Stimulated activated CD4-positive, alpha-beta T cell treated with anti-CD3 and anti-CD28 coated beads, TNF-alpha, amount 100 ng/mL, for 4 hours (primary cell): Measurements from ENCODE around the gene PRDM15.

Source experiments
- DNase-seq, 3 experiments: peaks; one replicate each; pipeline ENCODE4 v3.0.0-alpha.2; 2020; ENCODE audit warnings: low read depth in 3 of 3

Gene PRDM15, protein sequence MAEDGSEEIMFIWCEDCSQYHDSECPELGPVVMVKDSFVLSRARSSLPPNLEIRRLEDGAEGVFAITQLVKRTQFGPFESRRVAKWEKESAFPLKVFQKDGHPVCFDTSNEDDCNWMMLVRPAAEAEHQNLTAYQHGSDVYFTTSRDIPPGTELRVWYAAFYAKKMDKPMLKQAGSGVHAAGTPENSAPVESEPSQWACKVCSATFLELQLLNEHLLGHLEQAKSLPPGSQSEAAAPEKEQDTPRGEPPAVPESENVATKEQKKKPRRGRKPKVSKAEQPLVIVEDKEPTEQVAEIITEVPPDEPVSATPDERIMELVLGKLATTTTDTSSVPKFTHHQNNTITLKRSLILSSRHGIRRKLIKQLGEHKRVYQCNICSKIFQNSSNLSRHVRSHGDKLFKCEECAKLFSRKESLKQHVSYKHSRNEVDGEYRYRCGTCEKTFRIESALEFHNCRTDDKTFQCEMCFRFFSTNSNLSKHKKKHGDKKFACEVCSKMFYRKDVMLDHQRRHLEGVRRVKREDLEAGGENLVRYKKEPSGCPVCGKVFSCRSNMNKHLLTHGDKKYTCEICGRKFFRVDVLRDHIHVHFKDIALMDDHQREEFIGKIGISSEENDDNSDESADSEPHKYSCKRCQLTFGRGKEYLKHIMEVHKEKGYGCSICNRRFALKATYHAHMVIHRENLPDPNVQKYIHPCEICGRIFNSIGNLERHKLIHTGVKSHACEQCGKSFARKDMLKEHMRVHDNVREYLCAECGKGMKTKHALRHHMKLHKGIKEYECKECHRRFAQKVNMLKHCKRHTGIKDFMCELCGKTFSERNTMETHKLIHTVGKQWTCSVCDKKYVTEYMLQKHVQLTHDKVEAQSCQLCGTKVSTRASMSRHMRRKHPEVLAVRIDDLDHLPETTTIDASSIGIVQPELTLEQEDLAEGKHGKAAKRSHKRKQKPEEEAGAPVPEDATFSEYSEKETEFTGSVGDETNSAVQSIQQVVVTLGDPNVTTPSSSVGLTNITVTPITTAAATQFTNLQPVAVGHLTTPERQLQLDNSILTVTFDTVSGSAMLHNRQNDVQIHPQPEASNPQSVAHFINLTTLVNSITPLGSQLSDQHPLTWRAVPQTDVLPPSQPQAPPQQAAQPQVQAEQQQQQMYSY

DNA sequence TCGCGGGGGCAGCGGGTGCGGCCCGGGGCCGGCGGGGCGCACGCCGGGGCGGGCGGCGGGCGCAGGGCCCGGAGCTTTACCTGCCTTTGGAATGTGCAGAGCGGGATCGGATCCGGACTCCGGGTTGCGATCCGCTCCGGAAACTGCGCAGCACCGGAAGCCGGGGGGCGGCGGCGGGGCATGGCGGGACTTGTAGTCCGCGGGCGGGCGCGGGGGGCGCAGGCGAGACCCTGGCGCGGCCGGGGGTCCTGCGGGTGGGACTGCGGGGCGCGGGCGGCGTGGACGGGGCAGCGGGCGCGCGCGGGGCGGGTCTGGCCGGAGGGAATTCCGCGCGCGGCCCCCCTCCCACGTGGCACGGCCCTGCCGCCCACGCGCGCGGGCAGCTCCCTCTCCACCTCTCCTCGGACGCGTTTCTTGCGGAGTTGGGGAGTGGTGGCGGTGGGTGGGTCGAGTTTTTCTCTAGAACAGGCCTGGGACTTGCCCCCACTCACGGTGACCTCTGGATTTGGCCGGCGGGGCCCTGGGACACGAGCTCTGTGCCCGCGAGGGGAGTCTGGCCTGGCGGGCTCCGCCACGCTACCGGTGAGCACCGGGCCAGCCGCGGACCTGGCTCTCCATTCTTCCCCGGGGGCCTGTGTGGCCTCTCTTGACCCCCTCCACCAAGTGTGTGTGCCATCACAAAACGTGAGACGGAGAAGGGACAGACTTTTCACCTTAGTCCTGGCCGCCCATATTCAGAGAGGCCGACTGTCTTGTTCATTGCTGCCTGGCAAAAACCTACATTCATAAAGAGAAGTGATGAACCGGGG is at the start of gene PRDM15:
PRDM15 (minus strand) TSS at position 155 of the 809 bp plus-strand sequence. CDS start 18,981 bp downstream, outside the sequence.
- DNase-seq = peak; percentile 70 to 86 (median 75)

GRCh38 chr21:41928621-41929220 is 49.6 kb upstream of the PRDM15 start:
- DNase-seq = no peak

DNA sequence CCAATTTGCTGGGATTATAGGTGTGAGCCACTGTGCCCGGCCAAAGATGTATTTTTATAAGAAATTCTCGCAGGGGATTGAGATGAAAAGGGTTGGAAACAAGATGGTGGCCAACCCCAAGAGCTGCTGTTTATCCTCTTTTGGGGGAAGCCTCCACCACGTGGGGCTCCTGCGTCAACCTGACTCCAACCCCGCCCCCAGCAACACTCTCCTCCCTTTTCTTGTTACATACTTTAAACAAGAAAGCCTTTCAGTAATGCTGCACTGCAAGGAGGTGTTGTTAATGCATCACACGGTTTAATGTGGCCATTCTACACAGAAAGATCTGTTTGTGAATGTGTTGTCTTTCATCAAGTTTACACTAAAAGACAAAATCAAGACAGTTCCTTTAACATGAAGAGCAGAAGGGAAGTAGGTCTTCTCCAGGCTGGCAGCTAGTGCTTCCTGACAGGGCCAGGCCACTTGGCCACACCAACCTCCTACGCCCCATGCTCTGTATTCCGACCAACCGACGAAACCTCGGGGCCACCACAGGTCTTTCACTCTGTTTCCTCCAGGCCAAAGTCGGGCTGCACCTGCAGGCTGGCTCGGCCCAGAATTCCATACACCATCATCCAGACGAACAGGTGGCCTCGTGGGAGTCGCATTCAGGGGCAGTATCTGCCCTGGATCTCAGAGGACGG is 48.7 kb upstream of the PRDM15 start:
- DNase-seq = no peak

- DNase-seq = no peak
Observed at GRCh38 chr21:41926807-41927171, 47.6 kb upstream of the PRDM15 start.

DNA sequence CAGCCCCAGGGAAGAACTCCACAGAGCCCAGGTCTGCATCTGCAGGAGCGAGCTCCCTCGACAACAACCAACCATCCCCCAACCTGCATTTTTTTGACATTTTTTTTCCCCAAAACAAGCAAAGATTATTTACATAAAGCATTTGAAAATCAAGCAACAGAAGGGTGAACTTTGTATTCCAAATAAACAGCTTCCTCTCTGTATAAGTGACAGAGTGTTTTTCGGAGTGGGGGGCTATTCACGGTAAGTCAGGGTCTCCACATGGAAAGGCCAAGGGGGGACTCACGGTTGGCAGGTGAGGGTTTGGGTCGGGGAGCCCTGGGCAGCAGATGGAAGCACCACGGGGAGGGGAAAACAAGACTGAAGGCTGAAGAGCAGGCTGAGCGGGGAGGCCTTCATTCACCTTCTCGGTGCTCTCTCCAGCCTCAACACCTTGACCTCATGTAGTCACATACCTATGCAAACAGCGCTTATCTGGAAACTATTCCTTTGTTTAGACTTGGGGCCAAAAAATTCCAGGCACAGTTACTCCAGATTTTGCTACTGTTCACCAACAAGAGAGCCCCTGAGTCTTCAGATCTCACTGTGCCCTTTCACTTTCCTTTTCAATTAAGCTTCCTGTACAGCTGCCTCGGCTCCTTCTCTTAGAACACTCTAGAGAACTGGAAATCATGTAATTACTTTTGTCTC is 47.1 kb upstream of the PRDM15 start:
- peak in 2 of 3 experiments; percentile 5 to 17 for DNase-seq

GRCh38 chr21:41925767-41926116 is 46.6 kb upstream of the PRDM15 start:
- DNase-seq = no peak

GRCh38 chr21:41924368-41924754 is 45.2 kb upstream of the PRDM15 start:
- DNase-seq = no peak

DNA sequence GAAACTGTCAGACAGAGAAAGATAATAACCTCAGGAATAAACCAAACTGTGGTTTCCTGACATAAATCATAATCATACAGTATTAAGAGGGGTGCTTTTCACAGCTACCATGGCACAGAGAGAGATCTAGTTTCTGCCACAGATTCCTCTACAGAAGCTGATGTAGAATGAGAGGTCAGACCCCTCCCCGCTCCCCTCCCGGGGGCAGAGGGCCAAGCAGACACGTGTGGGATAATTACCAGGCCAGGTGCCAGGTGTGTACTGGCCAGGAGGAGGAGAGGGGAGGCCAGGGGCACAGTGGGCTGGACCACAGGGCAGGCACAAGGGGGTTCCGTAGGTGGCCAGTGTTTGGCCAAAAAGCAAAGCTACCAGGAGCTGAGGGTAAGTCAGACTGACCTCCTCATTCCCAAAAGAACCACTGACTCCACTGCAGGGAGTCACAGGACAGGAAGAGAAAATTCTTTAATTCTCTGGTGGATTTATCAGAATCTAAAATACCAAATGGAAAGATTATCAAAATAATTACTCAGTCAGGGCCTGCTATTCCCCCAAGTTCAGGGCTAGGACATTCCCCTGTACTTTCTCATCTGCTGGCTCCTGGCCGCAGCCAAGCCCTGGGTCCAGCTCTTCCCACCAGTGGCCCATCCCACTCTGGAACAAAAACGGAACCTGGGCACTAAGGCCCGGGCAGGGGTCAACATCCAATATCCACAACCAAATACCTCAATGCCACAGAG is 44.7 kb upstream of the PRDM15 start:
- no peak for DNase-seq

- no peak for DNase-seq
Observed at GRCh38 chr21:41923186-41923585, 44.0 kb upstream of the PRDM15 start.

GRCh38 chr21:41921021-41921420 is 41.9 kb upstream of the PRDM15 start:
- no peak for DNase-seq

- DNase-seq = no peak
Observed at GRCh38 chr21:41920476-41920875, 41.3 kb upstream of the PRDM15 start.

- DNase-seq = no peak
Observed at GRCh38 chr21:41919666-41920398, 40.7 kb upstream of the PRDM15 start.

GRCh38 chr21:41918561-41919358 is 39.6 kb upstream of the PRDM15 start:
- no peak for DNase-seq

GRCh38 chr21:41917531-41917930 is 38.4 kb upstream of the PRDM15 start:
- DNase-seq = no peak

DNA sequence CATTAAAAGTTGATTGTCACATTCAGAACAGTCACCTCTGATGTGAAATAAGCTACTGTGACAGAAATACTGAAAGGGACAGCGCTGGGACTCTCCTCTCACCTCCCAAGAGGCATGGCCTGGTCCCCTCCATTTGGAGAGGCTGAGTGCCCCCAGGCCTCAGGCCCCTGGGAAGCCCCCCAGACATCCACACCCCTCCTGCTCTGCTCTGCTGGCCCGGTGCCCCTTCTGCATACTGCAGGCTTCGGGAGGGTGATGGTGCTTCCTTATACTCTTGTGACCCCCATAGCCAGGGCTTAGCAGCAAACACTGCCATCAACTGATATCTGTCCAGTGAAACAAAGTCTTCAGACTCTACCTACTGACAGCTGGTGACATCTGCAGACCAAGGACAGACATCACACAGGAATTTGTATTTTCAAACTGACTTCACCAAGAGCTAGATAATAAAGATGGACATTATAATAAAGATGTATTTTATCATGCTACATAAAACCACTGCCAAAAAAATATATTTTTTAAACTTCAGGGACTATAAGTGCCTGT is 37.8 kb upstream of the PRDM15 start:
- DNase-seq = no peak

GRCh38 chr21:41914965-41915364 is 35.8 kb upstream of the PRDM15 start:
- DNase-seq = no peak

DNA sequence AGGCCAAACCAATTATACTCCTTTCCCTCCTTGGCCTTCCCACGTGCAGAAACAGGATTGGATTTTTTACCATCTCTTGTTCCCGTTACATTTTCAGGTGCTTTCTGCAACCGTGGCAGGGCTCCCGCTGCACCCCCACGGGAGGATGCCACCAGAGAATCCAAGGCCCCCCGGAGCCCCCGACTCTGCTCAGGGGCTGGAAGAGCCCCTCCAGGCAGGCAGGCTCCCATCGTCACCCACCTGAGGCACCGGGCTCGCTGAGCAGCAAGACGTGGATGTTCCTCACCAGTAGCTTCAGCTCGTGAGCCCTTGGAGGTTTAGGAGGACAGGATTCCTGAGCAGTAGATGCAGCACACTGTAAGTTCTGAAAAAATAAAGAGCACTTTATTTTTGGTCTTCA is 35.2 kb upstream of the PRDM15 start:
- no peak for DNase-seq
